OCI-LY7 (cell line): ENCODE data around the gene AXL.

Experiments
- CTCF ChIP-seq: fragments of 200-600 bp; sonication (generic); conservative IDR thresholded peaks from 2 replicates; pipeline ENCODE4 v1.5.1; 2014; ENCODE audit warnings: mild to moderate bottlenecking, antibody characterized with exemption, low read length, moderate library complexity, mixed read lengths
- EZH2phosphoT487 ChIP-seq: fragments of 200-600 bp; sonication (generic); IDR thresholded peaks from 2 replicates; pipeline ENCODE4 v1.6.1; 2018; ENCODE audit warnings: low read depth, borderline replicate concordance, mild to moderate bottlenecking, mixed run types, antibody characterized with exemption, low read length, moderate library complexity, mixed read lengths

GRCh38 chr19:41198559-41198958, 20.5 kb upstream of the AXL start:
- TF ChIP-seq CTCF, result no peak
- TF ChIP-seq EZH2phosphoT487, result no peak
